ENCODE data around the gene SUPT6H. TPM values are rescaled to one million over a fixed set of nuclear protein-coding genes. Genes with fewer than 3 reads are reported as not detected.
A peak's percentile ranks its signal among the peaks of the same experiment; 100 is the strongest.

The SUPT6H gene
- total RNA-seq, 1 experiment from 2014 or later = 61.3 TPM

DNA sequence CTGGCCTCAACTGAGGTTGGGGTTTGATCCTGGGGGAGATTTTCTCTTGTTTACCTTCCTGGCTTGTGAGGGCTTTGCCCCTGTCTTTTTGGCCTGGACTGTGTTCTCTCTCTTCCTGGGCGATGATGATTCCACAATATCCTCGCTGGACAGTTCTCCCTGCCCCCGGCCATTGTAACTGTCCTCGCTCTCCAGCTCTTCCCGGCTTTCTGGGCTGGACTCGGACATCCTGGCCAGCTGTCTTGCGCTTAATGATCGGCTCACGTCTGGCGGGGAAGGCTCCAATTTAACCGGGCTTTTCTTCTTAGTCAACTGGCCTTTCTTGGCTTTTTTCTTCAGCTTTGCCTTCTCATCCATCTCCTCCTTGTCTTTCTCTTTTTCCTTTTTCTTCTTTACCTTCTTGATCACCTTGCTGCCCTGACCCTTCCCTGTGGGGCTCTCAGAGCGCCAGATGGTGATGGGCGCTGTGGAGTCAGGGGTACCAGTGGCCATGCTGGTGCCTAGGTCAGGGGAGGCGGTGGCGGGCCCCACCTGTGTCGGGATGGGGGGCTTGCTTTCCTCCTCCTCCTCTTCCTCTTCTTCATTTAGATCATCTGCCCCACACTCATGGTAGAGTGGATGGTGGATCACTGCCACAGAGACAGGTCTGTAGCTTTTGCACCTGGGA lies 41.7 kb downstream of the SUPT6H start:
- Mint-ChIP-seq H3K4me1 (peaks cover 29% of the 10 kb centered on the region), H3K9me3 (no peaks in the 10 kb centered on the region), H3K27ac (peak overlapping the region; percentile 15), H3K36me3 (peaks cover 44% of the 10 kb centered on the region), H3K27me3 (ENCODE audit: low read depth) (no peaks in the 10 kb centered on the region), H3K4me3 (no peak overlapping the region)
- no peak for ATAC-seq
- CTCF ChIA-PET = interaction anchor here (0.8 to 1.9 kb wide), 4 partner anchors 16 to 57 kb away, joined by 3 to 7 read pairs (median 4); partner anchors contain the start of genes RPL23A and TLCD1
- no peak for TF ChIP-seq CREM (CRISPR knock-in tag; IDR thresholded peaks at IDR 0.05)
- TF ChIP-seq FOXP1 (CRISPR knock-in tag; IDR thresholded peaks at IDR 0.05; ENCODE audit: borderline replicate concordance) = no peak
- no peak for TF ChIP-seq FOXJ3 (CRISPR knock-in tag; IDR thresholded peaks at IDR 0.05; ENCODE audit: borderline replicate concordance)
- no peak for TF ChIP-seq NR2C2 (CRISPR knock-in tag; IDR thresholded peaks at IDR 0.05)
- TF ChIP-seq MYBL2 (CRISPR knock-in tag; IDR thresholded peaks at IDR 0.05) = no peak
- no peak for TF ChIP-seq TEAD1 (CRISPR knock-in tag; IDR thresholded peaks at IDR 0.05)
- no peak for TF ChIP-seq ESRRA (CRISPR knock-in tag; IDR thresholded peaks at IDR 0.05; ENCODE audit: borderline replicate concordance)
- TF ChIP-seq PREB (CRISPR knock-in tag; IDR thresholded peaks at IDR 0.05; ENCODE audit: borderline replicate concordance) = no peak
- no peak for TF ChIP-seq ATF6 (CRISPR knock-in tag; IDR thresholded peaks at IDR 0.05)
- TF ChIP-seq, protein P1, sequence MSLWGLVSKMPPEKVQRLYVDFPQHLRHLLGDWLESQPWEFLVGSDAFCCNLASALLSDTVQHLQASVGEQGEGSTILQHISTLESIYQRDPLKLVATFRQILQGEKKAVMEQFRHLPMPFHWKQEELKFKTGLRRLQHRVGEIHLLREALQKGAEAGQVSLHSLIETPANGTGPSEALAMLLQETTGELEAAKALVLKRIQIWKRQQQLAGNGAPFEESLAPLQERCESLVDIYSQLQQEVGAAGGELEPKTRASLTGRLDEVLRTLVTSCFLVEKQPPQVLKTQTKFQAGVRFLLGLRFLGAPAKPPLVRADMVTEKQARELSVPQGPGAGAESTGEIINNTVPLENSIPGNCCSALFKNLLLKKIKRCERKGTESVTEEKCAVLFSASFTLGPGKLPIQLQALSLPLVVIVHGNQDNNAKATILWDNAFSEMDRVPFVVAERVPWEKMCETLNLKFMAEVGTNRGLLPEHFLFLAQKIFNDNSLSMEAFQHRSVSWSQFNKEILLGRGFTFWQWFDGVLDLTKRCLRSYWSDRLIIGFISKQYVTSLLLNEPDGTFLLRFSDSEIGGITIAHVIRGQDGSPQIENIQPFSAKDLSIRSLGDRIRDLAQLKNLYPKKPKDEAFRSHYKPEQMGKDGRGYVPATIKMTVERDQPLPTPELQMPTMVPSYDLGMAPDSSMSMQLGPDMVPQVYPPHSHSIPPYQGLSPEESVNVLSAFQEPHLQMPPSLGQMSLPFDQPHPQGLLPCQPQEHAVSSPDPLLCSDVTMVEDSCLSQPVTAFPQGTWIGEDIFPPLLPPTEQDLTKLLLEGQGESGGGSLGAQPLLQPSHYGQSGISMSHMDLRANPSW (CRISPR knock-in tag; conservative IDR thresholded peaks at IDR 0.05; ENCODE audit: low read depth) = no peak
- TF ChIP-seq ERG (CRISPR knock-in tag; IDR thresholded peaks at IDR 0.05) = no peak
- TF ChIP-seq ZNF232 (CRISPR knock-in tag; IDR thresholded peaks at IDR 0.05) = no peak
- no peak for TF ChIP-seq HMGA2 (CRISPR knock-in tag; IDR thresholded peaks at IDR 0.05)
- TF ChIP-seq, protein P2, sequence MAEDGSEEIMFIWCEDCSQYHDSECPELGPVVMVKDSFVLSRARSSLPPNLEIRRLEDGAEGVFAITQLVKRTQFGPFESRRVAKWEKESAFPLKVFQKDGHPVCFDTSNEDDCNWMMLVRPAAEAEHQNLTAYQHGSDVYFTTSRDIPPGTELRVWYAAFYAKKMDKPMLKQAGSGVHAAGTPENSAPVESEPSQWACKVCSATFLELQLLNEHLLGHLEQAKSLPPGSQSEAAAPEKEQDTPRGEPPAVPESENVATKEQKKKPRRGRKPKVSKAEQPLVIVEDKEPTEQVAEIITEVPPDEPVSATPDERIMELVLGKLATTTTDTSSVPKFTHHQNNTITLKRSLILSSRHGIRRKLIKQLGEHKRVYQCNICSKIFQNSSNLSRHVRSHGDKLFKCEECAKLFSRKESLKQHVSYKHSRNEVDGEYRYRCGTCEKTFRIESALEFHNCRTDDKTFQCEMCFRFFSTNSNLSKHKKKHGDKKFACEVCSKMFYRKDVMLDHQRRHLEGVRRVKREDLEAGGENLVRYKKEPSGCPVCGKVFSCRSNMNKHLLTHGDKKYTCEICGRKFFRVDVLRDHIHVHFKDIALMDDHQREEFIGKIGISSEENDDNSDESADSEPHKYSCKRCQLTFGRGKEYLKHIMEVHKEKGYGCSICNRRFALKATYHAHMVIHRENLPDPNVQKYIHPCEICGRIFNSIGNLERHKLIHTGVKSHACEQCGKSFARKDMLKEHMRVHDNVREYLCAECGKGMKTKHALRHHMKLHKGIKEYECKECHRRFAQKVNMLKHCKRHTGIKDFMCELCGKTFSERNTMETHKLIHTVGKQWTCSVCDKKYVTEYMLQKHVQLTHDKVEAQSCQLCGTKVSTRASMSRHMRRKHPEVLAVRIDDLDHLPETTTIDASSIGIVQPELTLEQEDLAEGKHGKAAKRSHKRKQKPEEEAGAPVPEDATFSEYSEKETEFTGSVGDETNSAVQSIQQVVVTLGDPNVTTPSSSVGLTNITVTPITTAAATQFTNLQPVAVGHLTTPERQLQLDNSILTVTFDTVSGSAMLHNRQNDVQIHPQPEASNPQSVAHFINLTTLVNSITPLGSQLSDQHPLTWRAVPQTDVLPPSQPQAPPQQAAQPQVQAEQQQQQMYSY (CRISPR knock-in tag; IDR thresholded peaks at IDR 0.05) = no peak
- TF ChIP-seq NFYB (CRISPR knock-in tag; conservative IDR thresholded peaks at IDR 0.05; ENCODE audit: low read depth) = no peak
- no peak for TF ChIP-seq ARID4B (CRISPR knock-in tag; IDR thresholded peaks at IDR 0.05; ENCODE audit: borderline replicate concordance)
- TF ChIP-seq EMX1 (CRISPR knock-in tag; IDR thresholded peaks at IDR 0.05) = no peak
- DNase-seq (ENCODE audit: low spot score) = no peak
- POLR2A ChIA-PET = interaction anchor here (1.1 kb wide), 1 partner anchor 41 kb away, joined by 5 read pairs; no protein-coding TSS in a partner anchor
